ENCODE measurements around the gene HNRNPUL1.

The HNRNPUL1 gene

GRCh38 chr19:41353466-41354342, 89.5 kb downstream of the HNRNPUL1 start, which contains the start of gene TGFB1:
TGFB1 (minus strand) TSS chr19:41353922; CDS start chr19:41353044, 878 bp downstream.
- DNase-seq (ENCODE audit: low read depth): peak; percentile 92

DNA sequence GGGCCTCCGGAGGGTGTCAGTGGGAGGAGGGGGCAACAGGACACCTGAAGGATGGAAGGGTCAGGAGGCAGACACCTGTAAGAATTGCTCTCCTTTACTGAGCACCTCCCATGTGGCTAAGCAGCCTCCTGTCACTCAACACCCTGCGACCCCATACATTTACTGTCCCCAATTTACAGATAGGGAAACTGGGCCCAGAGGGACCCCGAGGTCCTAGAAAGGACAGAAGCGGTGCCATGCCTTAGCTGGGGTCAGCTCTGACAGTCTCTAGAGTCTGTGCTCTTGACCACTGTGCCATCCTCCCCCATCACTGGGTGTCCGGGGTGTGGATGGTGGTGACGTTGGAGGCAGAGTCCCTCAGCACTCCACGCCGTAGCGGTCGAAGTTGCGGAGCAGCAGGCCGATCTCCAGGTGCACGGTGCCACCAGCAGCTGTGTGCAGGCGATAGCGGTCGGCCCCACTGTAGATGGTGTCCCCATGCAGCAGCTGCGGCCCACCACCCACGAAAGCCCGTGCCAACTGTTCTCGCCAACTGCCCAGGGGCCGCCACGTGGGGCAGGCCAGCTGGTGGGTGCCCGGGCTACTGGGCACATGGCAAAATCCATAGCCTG, 90.3 kb downstream of the HNRNPUL1 start:
- no peak for DNase-seq (ENCODE audit: low read depth)

DNA sequence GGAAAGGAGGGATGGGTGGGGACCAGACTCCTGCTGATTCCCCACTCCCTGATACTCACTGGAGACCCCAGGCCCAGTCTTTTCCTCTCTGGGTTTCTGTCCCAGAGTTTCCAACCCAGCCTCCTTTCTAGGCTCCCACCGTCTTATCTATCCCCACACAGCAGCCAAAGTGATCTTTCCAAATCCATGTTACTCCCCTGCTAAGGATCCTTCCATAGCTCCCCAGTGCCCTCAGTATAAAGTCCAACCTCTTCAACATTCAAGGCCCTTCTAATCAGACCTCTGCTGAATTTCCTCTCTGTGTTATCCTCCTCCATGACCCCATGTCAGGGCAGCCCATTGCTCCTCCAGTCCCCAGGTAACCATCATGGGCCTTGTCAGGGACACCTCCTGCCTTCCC, 90.9 kb downstream of the HNRNPUL1 start:
- DNase-seq (ENCODE audit: low read depth): no peak

- DNase-seq (ENCODE audit: low read depth): no peak
Observed at GRCh38 chr19:41355802-41356201, 91.6 kb downstream of the HNRNPUL1 start.

DNA sequence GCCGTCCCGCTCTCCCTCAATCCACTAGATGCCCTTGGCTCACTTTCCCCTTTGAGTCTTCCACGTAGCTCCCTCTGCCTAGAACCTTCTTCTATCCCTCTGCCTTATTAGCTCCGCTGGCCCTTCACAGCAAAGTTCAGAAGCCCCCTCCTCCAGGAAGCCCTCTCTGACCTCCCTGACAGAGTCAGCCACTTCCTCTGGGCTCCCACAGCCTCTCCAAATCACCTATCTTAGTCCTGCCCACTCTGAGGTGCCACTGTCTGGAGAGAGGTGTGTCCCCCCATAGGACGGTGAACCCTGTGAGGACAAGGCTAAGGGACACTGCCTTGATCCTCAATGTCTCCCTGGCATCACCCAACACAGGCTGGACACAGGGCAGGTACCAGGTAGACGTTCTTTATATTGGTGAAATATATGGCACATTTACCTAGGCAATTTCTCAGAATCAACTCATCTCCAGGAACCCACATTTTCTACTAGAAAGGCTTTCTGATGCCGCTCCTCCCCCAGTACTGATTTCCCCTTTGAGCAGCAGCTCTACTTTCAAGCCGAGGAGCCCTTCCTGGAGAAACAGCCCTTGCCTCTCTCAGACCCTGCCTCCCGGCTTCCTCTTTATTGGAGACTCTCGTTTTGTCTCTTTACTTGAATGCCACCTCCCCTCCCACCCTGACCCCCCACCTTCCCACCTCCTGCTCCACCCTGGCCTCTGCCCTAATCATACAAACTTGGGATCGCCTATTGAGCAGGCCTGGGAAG, 93.0 kb downstream of the HNRNPUL1 start:
- no peak for DNase-seq (ENCODE audit: low read depth)
